Right cardiac atrium (tissue), 5 donors: ENCODE measurements around the gene MARCOL. TPM values are rescaled to one million over a fixed set of nuclear protein-coding genes. Genes with fewer than 3 reads are reported as not detected.
A peak's percentile ranks its signal among the peaks of the same experiment; 100 is the strongest.

Source experiments
- ATAC-seq, 2 donors: fragments of 200-7000 bp; cut with Tn5 transposase; one replicate each; pipeline versions ENCODE4 v1.8.0 to v1.9.1; 2020; ENCODE audit warnings: moderate library complexity in 2 of 2, mild to moderate bottlenecking in 1 of 2
- DNase-seq, 3 donors: peaks; one replicate each; pipeline ENCODE4 v3.0.0-alpha.2; 2020
- H3K27ac ChIP-seq: one replicate; pipeline ENCODE4 v1.5.1; 2013; ENCODE audit warnings: mild to moderate bottlenecking, low read length, control low read depth, moderate library complexity
- H3K27me3 ChIP-seq: one replicate; pipeline ENCODE4 v1.6.1; 2013; ENCODE audit not compliant: control insufficient read depth, insufficient read depth
- H3K4me1 ChIP-seq: one replicate; pipeline ENCODE4 v1.6.1; 2013; ENCODE audit warnings: low read length; ENCODE audit not compliant: control insufficient read depth, insufficient read depth
- H3K4me3 ChIP-seq: one replicate; pipeline ENCODE4 v1.5.1; 2013; ENCODE audit warnings: low read length, control low read depth
- H3K9me3 ChIP-seq: one replicate; pipeline ENCODE4 v1.6.1; 2013; ENCODE audit warnings: low read length; ENCODE audit not compliant: control insufficient read depth
- WGBS: extraction: QIAGEN DNeasy Blood & Tissue Kit; methylation state at CpG from one replicate; pipeline ENCODE4 v1.1.7; 2013; 5-methylcytosine and 5-hydroxymethylcytosine counted together
- intact Hi-C, 4 donors: fragments of 100-400 bp; cut with DNase I; formaldehyde crosslinking; loops; one replicate each; pipeline versions ENCODE4 v1.11.0 to v1.14.0; 2022 to 2023
- long read RNA-seq, 4 donors: library from polyadenylated mRNA; unstranded; transcript quantifications; one replicate each; pipeline ENCODE4 v2.0.0, GENCODE V29; 2020 to 2021
- polyA plus RNA-seq: library from polyadenylated mRNA; stranded (reverse); fragments of 200-250 nt; gene quantifications from one replicate; pipeline ENCODE4 v1.2.3, GENCODE V29; 2013
- total RNA-seq, 4 donors: library from RNA; stranded (reverse); fragmentation: NEBNext Ultra II Directional; extraction: Animal tissue kit (Norgen Biotek cat#: 25700); gene quantifications; one replicate each; pipeline ENCODE4 v1.2.1, GENCODE V29; 2021
- donor health status: healthy with polysubstance abuse.
- donor health status: DM: no; HTN: yes; CAD: no.
- donor health status: DM: no; HTN: no; CAD: no.
- donor health status: DM: no; HTN: yes; CAD: no; lungs with severe emphysema.
- donor health status: DM: yes; HTN: yes; CAD: no.

Gene MARCOL, protein sequence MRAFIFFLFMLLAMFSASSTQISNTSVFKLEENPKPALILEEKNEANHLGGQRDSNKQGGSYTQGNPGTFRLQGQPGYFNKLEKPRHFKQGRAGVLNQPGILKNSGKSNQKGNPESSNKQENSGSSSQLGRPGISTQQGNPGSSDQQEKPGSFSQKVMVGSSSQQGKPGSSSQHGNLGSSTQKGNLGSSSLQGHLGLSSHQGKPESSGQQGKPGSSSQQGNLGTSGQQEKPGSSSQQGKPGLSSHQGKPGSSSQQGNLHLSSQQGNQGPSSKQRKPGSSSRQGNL
- not detected for total RNA-seq
- polyA plus RNA-seq = not detected
- long read RNA-seq, donor 1 = 0 reads
- long read RNA-seq, donor 2 = 0 reads
- long read RNA-seq, donor 3 = 0 reads
- long read RNA-seq, donor 4 = 0 reads

GRCh38 chr5:148238418-148238794, at the start of gene MARCOL:
TSS of gene MARCOL (plus strand) at chr5:148238525. CDS start at chr5:148238598, 73 bp downstream.
- Histone ChIP-seq H3K27ac (no peak within 1 kb of the TSS), H3K27me3 (no peaks in the 10 kb centered on the region), H3K4me1 (no peaks in the 10 kb centered on the region), H3K4me3 (no peak within 1 kb of the TSS), H3K9me3 (no peaks in the 10 kb centered on the region)
- DNase-seq (no peak), ATAC-seq (no peak)
- 76% methylated on average over 2 of the region's 2 CpGs for WGBS
- intact Hi-C loops = no loop called here

DNA sequence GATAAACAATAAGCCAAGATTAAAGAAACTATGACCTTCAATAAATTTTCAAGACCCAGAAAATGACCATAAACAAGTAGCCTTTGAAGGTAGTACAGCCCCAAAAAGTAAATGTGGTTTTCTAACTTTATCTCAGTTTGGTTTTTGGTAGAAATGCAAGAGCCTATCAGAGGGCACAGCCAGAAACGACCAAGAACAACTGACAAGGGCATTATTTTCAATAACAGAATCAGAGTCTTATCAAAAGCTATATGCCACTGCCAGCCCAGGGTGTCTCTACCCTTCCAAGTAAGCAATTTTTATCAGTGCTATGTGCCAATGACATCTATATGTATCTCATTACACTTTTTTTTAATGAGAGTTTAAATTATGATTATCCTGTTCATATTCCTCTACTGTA, 47.3 kb upstream of the MARCOL start:
- no peak overlapping the region for H3K4me3 ChIP-seq
- ATAC-seq (no peak), DNase-seq (no peak)
- H3K27me3 ChIP-seq = no peaks in the 10 kb centered on the region
- intact Hi-C loops = no loop called here
- no peaks in the 10 kb centered on the region for H3K4me1 ChIP-seq
- no peaks in the 10 kb centered on the region for H3K9me3 ChIP-seq
- WGBS = 36% methylated on average over 1 of the region's 1 CpG
- no peak overlapping the region for H3K27ac ChIP-seq

DNA sequence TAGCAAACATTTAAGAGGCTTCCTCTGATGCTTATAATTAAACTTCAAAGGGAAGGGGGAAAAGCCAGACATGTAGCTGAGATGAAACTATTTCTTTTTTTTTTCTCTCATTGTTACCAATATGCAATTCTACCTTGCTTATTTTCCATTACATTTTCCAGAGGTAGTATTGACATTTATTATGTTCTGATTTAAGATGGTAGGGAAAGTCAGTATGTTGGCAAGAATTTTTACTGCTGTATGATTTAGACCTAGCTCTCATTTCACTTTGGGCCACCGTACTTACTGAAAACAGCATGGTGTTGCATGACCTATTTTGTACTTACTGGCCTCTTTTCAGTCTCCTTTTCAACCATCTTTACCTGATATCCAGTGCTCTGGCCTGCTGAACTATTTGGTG, 45.1 kb upstream of the MARCOL start:
- Histone ChIP-seq H3K4me3 (no peak overlapping the region), H3K27ac (no peak overlapping the region), H3K4me1 (no peaks in the 10 kb centered on the region), H3K27me3 (no peaks in the 10 kb centered on the region), H3K9me3 (no peaks in the 10 kb centered on the region)
- 95% methylated on average over 1 of the region's 1 CpG for WGBS
- DNase-seq (no peak), ATAC-seq (no peak)
- intact Hi-C loops = no loop called here

DNA sequence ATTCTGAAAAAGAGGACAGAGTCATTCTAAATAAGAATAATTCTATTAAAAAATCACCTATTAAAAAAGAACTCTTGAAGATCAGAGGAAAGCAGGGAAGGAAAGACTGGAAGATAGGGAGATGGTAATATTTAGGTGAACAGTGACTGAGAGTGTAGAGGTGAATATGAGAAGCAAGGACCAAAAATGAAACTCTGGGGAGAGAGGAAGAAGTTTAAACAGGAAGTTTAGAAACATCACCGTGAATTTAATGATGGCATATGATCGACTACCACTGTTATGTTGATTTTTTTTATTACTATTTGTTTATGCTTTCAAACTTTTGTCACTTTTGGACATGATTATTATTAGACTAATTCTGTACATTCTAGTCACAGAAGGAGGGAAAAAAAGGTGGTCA, 37.2 kb upstream of the MARCOL start:
- intact Hi-C loops = no loop called here
- Histone ChIP-seq H3K27me3 (no peaks in the 10 kb centered on the region), H3K4me3 (no peak overlapping the region), H3K9me3 (no peaks in the 10 kb centered on the region), H3K27ac (no peak overlapping the region), H3K4me1 (no peaks in the 10 kb centered on the region)
- no peak for DNase-seq
- 73% methylated on average over 2 of the region's 2 CpGs for WGBS
- ATAC-seq = no peak

DNA sequence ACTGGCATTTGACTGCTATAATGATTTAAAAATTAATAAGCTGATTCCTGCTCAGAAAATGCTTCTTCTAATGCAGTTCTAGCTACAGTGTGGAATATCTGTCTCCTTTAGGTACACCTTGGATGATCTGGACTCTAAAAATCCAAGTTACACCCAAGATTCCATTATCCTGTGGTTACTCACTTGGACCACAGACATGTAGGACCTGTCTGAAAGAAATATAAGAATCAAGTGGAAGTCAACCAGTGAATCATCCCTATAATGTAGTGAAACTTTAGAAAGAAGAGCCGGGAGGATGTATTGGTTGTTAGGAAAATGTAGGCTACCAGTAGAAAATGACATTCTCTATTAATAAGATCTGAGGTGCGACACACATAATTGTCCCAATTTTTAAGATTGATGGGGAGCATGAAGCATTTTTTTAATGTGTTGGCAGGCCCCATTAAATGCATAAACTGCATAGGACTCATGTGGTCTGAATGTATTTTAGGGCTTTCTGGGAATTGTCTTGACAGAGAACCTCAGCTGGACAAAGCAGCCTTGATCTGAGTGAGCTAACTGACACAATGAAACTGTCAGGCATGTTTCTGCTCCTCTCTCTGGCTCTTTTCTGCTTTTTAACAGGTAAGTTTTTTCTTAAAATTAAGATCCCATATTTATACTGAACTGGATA, 35.7 kb upstream of the MARCOL start, which contains the start of gene SPINK6:
TSS of gene SPINK6 (plus strand) at position 512 of the 673 bp plus-strand sequence. CDS start at position 567, 55 bp downstream.
- Histone ChIP-seq H3K27me3 (no peaks in the 10 kb centered on the region), H3K9me3 (no peaks in the 10 kb centered on the region), H3K4me3 (no peak within 1 kb of the TSS), H3K4me1 (no peaks in the 10 kb centered on the region), H3K27ac (no peak within 1 kb of the TSS)
- DNase-seq (no peak), ATAC-seq (no peak)
- 98% methylated on average over 2 of the region's 2 CpGs for WGBS
- intact Hi-C loops = no loop called here

- Histone ChIP-seq H3K4me1 (peaks cover 2% of the 10 kb centered on the region), H3K4me3 (no peak overlapping the region), H3K9me3 (no peaks in the 10 kb centered on the region), H3K27me3 (no peaks in the 10 kb centered on the region), H3K27ac (no peak overlapping the region)
- peak; percentile 88 to 94 for ATAC-seq
- DNase-seq = no peak
- intact Hi-C loops = no loop called here
- 58% methylated on average over 4 of the region's 4 CpGs for WGBS
Measured at GRCh38 chr5:148205044-148205806, 33.1 kb upstream of the MARCOL start.

- Histone ChIP-seq H3K27me3 (no peaks in the 10 kb centered on the region), H3K27ac (peak overlapping the region; percentile 36), H3K4me3 (no peak overlapping the region), H3K4me1 (peaks cover 2% of the 10 kb centered on the region), H3K9me3 (no peaks in the 10 kb centered on the region)
- no peak for DNase-seq
- intact Hi-C loops = no loop called here
- 59% methylated on average over 1 of the region's 1 CpG for WGBS
- ATAC-seq = no peak
Measured at GRCh38 chr5:148205865-148206264, 32.5 kb upstream of the MARCOL start.

GRCh38 chr5:148206620-148207019, 31.7 kb upstream of the MARCOL start:
- ATAC-seq (peak in 1 of 2 donors; percentile 79), DNase-seq (no peak)
- whole genome bisulfite sequencing = 62% methylated on average over 1 of the region's 1 CpG
- Histone ChIP-seq H3K9me3 (no peaks in the 10 kb centered on the region), H3K4me3 (no peak overlapping the region), H3K27ac (no peak overlapping the region), H3K4me1 (peaks cover 2% of the 10 kb centered on the region), H3K27me3 (no peaks in the 10 kb centered on the region)
- intact Hi-C loops = no loop called here

GRCh38 chr5:148208226-148208625, 30.1 kb upstream of the MARCOL start:
- intact Hi-C loops = no loop called here
- Histone ChIP-seq H3K27ac (no peak overlapping the region), H3K4me3 (no peak overlapping the region), H3K27me3 (no peaks in the 10 kb centered on the region), H3K9me3 (no peaks in the 10 kb centered on the region), H3K4me1 (peaks cover 2% of the 10 kb centered on the region)
- ATAC-seq = peak; percentile 19 to 35
- no peak for DNase-seq

GRCh38 chr5:148209151-148209770, 29.1 kb upstream of the MARCOL start:
- H3K4me1 ChIP-seq = peaks cover 2% of the 10 kb centered on the region
- 58% methylated on average over 3 of the region's 3 CpGs for WGBS
- H3K27ac ChIP-seq = no peak overlapping the region
- no peak overlapping the region for H3K4me3 ChIP-seq
- H3K27me3 ChIP-seq = no peaks in the 10 kb centered on the region
- DNase-seq (no peak), ATAC-seq (no peak)
- intact Hi-C loops = no loop called here
- H3K9me3 ChIP-seq = no peaks in the 10 kb centered on the region
